HL-60 (cell line): Measurements from ENCODE around the gene IL12RB2.

ENCODE experiments used
- CTCF ChIP-seq: IDR thresholded peaks from one replicate; pipeline ENCODE4 v1.5.1; 2011; ENCODE audit warnings: low read length, control low read depth, inconsistent platforms; ENCODE audit not compliant: insufficient read depth
- GABPA ChIP-seq: IDR thresholded peaks from 2 replicates; pipeline ENCODE4 v1.6.1; 2012; ENCODE audit warnings: low read depth
- POLR2AphosphoS5 ChIP-seq: IDR thresholded peaks from 2 replicates; pipeline ENCODE4 v1.6.1; 2012; ENCODE audit warnings: low read depth
- REST ChIP-seq: IDR thresholded peaks from 2 replicates; pipeline ENCODE4 v1.6.1; 2012; ENCODE audit warnings: low read depth; ENCODE audit not compliant: insufficient replicate concordance
- SPI1 ChIP-seq: IDR thresholded peaks from 2 replicates; pipeline ENCODE4 v1.6.1; 2012; ENCODE audit warnings: low read depth, mild to moderate bottlenecking, borderline replicate concordance

GRCh38 chr1:67262735-67263134, 44.9 kb upstream of the IL12RB2 start:
- TF ChIP-seq CTCF (no peak), REST (no peak), POLR2AphosphoS5 (no peak), GABPA (no peak), SPI1 (no peak)
